GM23248 (cell line): ENCODE measurements around the gene SLC4A2.

ENCODE experiments used
- EZH2 ChIP-seq: fragments of 200-600 bp; sonication (generic); IDR thresholded peaks from 2 replicates; pipeline ENCODE4 v1.6.1; 2018; ENCODE audit warnings: antibody characterized with exemption, mild to moderate bottlenecking; ENCODE audit not compliant: insufficient read depth, poor library complexity, severe bottlenecking
- EZH2phosphoT487 ChIP-seq: fragments of 200-600 bp; sonication (generic); IDR thresholded peaks from 2 replicates; pipeline ENCODE4 v1.6.1; 2018; ENCODE audit warnings: antibody characterized with exemption, moderate library complexity, mild to moderate bottlenecking, low read depth; ENCODE audit not compliant: insufficient read depth

DNA sequence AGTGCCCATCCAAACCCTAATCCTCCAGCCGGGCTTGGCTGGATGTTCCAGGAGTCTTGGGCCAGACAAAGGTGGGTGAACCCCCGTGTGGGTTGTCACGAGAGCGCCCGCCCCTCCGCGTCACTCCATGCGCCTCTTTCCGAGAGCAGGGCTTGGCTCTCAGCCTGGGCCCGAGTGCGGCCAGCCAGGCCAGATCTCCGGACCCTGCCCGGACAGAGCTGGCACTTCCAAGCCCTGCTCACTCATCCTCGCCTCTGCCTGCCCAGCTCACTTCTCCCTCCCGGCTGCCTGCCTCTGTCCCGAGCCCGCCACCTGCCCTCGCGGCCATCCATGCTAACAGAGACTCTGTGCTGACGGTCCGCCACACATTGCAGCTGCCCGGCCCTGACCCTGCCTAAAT, 61.5 kb downstream of the SLC4A2 start:
- TF ChIP-seq EZH2 (no peak), EZH2phosphoT487 (no peak)
